ENCODE measurements around the gene IL2RA.
"Not testable (repeated sequence)": the region's sequence is repeated elsewhere in the genome, so short reads cannot be mapped to it uniquely, and the experiment has no call there.

The IL2RA gene

GRCh38 chr10:5976512-5977470, 85.4 kb downstream of the IL2RA start:
- DNase-seq: peak; percentile 50

- DNase-seq: peak; percentile 36
Measured at GRCh38 chr10:5975641-5976473, 86.3 kb downstream of the IL2RA start.

DNA sequence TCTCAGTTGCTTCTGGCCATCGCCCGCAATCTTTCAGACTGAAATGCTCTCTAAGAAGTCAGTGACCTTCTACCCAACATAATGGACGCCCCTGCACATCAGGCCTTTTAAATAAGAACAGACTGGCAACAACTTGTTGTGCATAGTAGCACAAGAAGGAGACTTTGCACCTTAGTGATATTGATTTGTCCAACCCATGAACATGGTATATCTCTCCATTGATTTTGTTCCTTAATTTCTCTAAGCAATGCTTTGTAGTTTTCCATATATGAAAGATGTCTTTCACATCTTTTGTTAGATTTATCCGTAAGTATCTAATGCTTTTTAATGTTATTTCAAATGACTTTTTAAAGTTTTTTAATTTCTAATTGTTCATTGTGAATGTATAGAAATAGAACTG, 89.1 kb downstream of the IL2RA start:
- no peak for DNase-seq

DNA sequence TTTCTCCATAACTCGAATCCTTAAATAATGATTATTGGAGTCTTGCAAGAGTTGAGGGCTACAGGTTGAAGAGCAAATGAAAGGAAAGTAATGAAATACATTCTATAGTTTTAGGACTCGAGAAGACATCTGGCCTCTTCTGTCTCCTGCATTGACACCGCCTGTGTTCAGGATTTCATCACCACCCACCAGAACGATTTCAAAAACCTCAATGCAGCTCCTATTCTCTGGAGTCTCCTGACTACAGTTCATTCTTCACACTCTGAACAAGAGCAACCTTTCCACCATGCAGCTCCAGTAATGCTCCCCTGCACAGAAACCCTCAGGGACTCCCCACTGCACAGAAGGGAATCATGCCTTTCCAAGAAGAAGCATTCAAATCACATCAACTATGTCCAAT, 90.3 kb downstream of the IL2RA start:
- no peak for DNase-seq

GRCh38 chr10:5971315-5971832, 90.8 kb downstream of the IL2RA start:
- no peak for DNase-seq

- DNase-seq: no peak
Measured at GRCh38 chr10:5970527-5970926, 91.6 kb downstream of the IL2RA start.

DNA sequence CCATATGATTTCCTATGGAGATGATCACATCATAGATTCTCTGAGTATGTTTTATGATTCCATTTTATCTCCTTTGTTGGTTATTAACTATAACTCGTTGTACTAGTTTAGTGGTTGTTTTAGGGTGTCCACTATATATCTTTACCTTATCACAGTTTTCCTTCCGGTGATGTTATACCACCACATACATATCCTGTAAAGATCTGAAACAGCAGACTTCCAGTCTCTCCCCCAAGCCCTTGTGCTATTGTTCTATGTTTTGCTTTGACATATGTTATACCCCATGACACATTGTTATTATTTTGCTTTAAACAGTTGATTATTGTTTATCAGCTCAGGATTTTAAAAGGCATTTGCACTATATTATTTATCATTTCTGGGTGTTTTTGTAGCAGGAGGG, 92.1 kb downstream of the IL2RA start:
- DNase-seq: no peak

DNA sequence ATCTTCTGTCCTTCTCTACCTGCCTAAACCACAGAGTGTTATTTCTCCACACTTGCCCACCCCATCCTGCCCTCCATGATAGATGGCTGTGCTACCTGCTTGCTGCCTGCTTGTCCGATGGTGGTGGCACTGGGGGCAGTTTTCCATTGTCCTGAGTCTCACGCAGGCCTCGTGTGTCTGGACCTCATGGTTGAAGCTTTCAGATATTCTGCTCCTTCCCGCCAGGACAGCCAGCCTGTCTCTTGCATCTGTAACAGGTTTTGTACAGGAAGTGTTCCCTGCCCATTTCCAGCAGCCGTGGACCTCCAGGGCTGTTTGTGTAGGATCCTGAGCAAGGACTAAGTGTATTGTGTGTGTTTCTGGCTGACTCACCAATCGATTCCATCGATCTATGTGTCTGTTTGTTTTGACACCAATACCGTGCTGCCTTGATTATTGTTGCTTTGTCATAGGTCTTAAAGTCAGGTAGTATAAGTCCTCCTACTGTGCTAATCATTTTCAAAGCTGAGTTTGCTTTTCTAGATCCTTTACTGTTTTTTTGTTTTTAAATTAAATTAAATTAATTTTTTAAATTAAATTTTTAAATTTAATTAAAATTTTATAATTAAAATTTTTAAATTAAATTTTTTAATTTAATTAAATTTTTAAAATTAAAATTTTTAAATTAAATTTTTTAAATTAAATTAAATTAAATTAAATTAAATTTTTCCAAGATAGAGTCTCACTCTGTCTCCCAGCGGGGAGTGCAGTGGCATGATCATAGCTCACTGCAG, 93.3 kb downstream of the IL2RA start:
- DNase-seq: no peak

GRCh38 chr10:5968037-5968680, 94.0 kb downstream of the IL2RA start:
- DNase-seq: no peak

GRCh38 chr10:5965266-5965665, 96.9 kb downstream of the IL2RA start:
- no peak for DNase-seq

DNA sequence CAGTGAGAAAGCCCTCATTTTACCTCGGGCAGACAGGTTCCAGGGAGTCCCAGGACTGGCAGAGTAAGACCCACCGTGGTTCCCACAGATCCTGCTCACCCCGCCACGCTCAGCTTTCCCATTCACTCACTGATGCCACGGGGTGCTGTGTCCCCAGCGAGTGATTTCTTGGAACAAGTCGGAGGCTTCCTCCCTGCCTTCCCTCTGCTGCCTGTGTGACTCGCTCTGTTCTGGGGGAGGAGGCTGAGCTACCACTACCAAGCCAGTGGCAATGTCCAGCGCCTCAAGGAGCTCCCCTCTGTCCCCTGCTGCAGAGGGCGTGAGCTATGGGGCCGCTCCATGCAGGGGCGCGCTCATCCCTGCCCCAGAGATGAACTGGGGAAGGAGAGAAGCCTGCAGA, 97.4 kb downstream of the IL2RA start:
- DNase-seq: no peak

- no peak for DNase-seq
Measured at GRCh38 chr10:5963591-5963990, 98.6 kb downstream of the IL2RA start.

- DNase-seq: no peak
Measured at GRCh38 chr10:5963071-5963470, 99.1 kb downstream of the IL2RA start.

DNA sequence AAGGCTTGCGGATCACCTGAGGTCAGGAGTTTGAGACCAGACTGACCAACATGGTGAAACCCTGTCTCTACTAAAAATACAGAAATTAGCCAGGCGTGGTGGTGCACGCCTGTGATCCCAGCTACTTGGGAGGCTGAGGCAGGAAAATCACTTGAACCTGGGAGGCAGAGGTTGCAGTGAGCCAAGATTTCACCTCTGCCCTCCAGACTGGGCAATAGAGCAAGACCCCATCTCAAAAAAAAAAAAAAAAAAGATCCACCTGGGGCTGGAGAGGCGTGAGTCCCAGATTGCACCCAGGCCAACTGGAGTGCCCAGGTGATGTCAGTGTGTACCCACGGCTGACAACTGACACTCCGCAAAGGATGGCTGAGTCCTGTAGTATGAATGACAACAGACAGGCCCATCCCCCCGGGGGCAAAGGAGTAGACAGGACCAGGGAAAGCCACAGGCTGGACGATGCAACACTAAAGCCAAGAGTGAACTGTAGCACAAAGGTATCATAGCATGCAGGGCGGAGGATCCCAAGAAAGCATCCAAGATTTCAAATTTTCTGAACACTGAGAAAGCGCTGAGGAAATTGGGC, 99.7 kb downstream of the IL2RA start:
- DNase-seq: not testable (repeated sequence)

- no peak for DNase-seq
Measured at GRCh38 chr10:5961405-5962100, 100.6 kb downstream of the IL2RA start.

GRCh38 chr10:5960973-5961275, 101.2 kb downstream of the IL2RA start:
- DNase-seq: not testable (repeated sequence)

Data from stimulated activated CD4-positive, alpha-beta T cell treated with anti-CD3 and anti-CD28 coated beads, Interleukin-12 subunit alpha, Interleukin-12 subunit beta, amount 100 ng/mL, for 4 hours (primary cell).